HL-60 (cell line): Measurements from ENCODE around the gene MYD88.

Experiments used
- DNase-seq, 2 experiments: peaks; one replicate each; pipeline ENCODE4 v3.0.0-alpha.2; 2010 to 2020; ENCODE audit warnings: low read depth in 1 of 2, low spot score in 1 of 2
- H3K27ac ChIP-seq: fragments of 250-450 bp; sonication (Bioruptor Pico); replicated peaks from 2 replicates; pipeline ENCODE4 v1.5.1; 2020; ENCODE audit warnings: mild to moderate bottlenecking, moderate library complexity
- H3K27me3 ChIP-seq: fragments of 250-450 bp; sonication (Bioruptor Pico); 2 replicates; pipeline ENCODE4 v1.5.1; 2021; ENCODE audit warnings: mild to moderate bottlenecking, moderate library complexity; ENCODE audit not compliant: insufficient read depth, poor library complexity, severe bottlenecking
- H3K4me3 ChIP-seq: replicated peaks from 2 replicates; pipeline ENCODE4 v1.5.1; 2011; ENCODE audit warnings: mild to moderate bottlenecking, control low read depth, low read length; ENCODE audit not compliant: insufficient read depth
- GABPA ChIP-seq: IDR thresholded peaks from 2 replicates; pipeline ENCODE4 v1.6.1; 2012; ENCODE audit warnings: low read depth
- POLR2AphosphoS5 ChIP-seq: IDR thresholded peaks from 2 replicates; pipeline ENCODE4 v1.6.1; 2012; ENCODE audit warnings: low read depth
- SPI1 ChIP-seq: IDR thresholded peaks from 2 replicates; pipeline ENCODE4 v1.6.1; 2012; ENCODE audit warnings: low read depth, mild to moderate bottlenecking, borderline replicate concordance
- TF ChIP-seq, protein P1 (sequence below): IDR thresholded peaks from one replicate; pipeline ENCODE4 v1.5.1; 2011; ENCODE audit warnings: low read length, control low read depth, inconsistent platforms; ENCODE audit not compliant: insufficient read depth
- TF ChIP-seq, protein P2 (sequence below): IDR thresholded peaks from 2 replicates; pipeline ENCODE4 v1.6.1; 2012; ENCODE audit warnings: low read depth; ENCODE audit not compliant: insufficient replicate concordance

The MYD88 gene

DNA sequence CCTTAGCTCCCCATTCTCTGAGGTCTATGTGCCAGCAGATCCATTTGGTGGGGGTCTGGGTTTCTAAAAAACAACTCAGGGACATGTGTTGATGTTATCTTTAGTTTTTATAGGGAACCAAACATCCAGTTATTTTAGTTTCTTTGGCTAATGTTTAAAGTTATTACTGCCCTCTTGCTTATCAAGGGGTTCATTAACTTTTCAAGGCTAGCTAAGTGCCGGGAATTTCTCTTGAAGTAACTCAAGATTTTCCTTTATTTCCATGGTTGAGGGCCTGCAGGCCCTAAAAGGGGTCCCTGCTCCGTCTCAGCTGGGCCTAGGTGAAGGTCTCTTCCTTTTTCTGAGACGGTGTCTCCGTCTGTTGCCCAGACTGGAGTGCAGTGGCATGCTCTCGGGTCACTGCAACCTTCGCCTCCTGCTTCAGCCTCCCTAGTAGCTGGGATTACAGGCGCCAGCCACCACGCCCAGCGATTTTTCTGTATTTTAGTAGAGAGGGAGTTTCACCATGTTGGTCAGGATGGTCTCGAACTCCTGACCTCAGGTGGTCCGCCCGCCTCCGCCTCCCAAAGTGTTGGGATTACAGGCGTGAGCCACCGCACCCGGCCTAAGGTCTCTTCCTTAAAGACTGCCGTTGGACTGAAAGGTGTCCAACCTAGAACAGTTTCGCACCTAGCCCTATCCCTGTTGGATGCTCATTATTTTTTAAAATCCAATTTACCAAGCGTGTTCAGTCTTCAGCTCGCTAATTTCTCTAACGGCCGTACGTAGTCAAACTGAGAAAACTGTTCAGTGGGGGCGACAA is 25.6 kb downstream of the MYD88 start:
- H3K4me3 ChIP-seq, result peak overlapping the region; percentile 34
- H3K27ac ChIP-seq, result peak overlapping the region; percentile 100
- no peak for DNase-seq
- no peak for TF ChIP-seq POLR2AphosphoS5
- TF ChIP-seq GABPA, result no peak
- no peaks in the 10 kb centered on the region for H3K27me3 ChIP-seq

DNA sequence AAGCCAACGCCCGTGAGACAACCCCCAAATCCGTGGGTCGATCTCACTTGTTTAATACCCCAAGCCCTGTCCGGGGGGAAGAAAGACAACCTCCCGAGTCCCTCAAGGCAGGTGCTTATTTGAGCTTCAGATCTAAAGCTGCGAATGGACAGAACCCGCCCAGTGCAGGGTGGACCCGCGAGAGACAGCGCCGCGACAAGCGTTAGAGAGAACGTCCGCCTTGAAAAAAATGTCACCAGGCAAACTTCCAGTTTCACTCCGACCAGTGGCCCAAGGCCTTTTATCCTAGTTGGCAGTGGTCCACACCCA is 26.1 kb downstream of the MYD88 start:
- DNase-seq, result no peak
- H3K27me3 ChIP-seq, result no peaks in the 10 kb centered on the region
- peak overlapping the region; percentile 100 for H3K27ac ChIP-seq
- TF ChIP-seq POLR2AphosphoS5 (no peak), GABPA (no peak), SPI1 (no peak)
- TF ChIP-seq, protein P1, sequence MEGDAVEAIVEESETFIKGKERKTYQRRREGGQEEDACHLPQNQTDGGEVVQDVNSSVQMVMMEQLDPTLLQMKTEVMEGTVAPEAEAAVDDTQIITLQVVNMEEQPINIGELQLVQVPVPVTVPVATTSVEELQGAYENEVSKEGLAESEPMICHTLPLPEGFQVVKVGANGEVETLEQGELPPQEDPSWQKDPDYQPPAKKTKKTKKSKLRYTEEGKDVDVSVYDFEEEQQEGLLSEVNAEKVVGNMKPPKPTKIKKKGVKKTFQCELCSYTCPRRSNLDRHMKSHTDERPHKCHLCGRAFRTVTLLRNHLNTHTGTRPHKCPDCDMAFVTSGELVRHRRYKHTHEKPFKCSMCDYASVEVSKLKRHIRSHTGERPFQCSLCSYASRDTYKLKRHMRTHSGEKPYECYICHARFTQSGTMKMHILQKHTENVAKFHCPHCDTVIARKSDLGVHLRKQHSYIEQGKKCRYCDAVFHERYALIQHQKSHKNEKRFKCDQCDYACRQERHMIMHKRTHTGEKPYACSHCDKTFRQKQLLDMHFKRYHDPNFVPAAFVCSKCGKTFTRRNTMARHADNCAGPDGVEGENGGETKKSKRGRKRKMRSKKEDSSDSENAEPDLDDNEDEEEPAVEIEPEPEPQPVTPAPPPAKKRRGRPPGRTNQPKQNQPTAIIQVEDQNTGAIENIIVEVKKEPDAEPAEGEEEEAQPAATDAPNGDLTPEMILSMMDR, result no peak
- TF ChIP-seq, protein P2, sequence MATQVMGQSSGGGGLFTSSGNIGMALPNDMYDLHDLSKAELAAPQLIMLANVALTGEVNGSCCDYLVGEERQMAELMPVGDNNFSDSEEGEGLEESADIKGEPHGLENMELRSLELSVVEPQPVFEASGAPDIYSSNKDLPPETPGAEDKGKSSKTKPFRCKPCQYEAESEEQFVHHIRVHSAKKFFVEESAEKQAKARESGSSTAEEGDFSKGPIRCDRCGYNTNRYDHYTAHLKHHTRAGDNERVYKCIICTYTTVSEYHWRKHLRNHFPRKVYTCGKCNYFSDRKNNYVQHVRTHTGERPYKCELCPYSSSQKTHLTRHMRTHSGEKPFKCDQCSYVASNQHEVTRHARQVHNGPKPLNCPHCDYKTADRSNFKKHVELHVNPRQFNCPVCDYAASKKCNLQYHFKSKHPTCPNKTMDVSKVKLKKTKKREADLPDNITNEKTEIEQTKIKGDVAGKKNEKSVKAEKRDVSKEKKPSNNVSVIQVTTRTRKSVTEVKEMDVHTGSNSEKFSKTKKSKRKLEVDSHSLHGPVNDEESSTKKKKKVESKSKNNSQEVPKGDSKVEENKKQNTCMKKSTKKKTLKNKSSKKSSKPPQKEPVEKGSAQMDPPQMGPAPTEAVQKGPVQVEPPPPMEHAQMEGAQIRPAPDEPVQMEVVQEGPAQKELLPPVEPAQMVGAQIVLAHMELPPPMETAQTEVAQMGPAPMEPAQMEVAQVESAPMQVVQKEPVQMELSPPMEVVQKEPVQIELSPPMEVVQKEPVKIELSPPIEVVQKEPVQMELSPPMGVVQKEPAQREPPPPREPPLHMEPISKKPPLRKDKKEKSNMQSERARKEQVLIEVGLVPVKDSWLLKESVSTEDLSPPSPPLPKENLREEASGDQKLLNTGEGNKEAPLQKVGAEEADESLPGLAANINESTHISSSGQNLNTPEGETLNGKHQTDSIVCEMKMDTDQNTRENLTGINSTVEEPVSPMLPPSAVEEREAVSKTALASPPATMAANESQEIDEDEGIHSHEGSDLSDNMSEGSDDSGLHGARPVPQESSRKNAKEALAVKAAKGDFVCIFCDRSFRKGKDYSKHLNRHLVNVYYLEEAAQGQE, result no peak
- peak overlapping the region; percentile 34 for H3K4me3 ChIP-seq

DNA sequence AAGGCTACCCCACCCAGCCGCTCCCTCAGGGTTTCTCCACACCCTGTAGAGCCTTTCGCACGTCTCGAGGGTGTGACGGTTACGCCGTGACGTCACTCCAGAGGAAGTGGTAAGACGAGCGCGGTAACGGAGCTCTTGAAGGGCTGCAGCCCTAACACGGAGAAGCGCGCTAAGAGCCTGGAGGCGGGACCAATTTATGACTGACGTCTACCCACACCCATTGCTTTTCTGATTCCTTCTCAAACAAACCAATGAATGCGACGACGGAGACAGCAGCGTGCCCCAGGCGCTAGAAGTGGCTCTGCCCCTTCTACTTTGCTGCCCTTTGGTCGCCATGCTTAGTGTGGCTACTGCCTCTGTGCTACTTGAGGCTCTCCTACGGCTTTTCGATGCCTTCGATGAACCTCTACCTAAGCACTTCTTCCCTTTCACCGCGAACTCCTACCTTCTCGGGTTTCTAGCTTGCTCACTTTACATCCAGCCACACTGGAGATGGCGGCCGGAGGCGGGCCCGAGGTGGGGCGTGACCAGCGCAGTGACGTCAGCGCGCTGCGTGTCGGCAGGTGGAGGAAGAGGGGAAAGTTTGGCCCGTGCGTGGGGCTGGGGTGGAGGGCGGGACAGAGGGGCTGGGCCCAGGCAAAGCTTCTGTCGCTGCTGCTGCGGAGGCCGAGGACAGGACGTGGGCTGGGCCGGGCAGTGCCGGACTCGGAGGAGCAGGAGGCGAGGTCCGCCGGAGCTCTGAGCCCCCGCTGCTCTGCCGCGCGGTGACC is 26.7 kb downstream of the MYD88 start, which contains the start of gene OXSR1:
Gene OXSR1 (plus strand): TSS at position 586 of the 770 bp plus-strand sequence. CDS start 340 bp downstream, outside the sequence.
- DNase-seq, result peak; percentile 99
- peak within 1 kb of the TSS; percentile 100 for H3K27ac ChIP-seq
- peak within 1 kb of the TSS; percentile 94 for H3K4me3 ChIP-seq
- TF ChIP-seq, protein P2, result no peak
- TF ChIP-seq SPI1 (peak; percentile 86; the same call in 1 of the 2 replicates), GABPA (peak; percentile 87), POLR2AphosphoS5 (peak; percentile 97)
- TF ChIP-seq, protein P1, result no peak
- no peaks in the 10 kb centered on the region for H3K27me3 ChIP-seq

DNA sequence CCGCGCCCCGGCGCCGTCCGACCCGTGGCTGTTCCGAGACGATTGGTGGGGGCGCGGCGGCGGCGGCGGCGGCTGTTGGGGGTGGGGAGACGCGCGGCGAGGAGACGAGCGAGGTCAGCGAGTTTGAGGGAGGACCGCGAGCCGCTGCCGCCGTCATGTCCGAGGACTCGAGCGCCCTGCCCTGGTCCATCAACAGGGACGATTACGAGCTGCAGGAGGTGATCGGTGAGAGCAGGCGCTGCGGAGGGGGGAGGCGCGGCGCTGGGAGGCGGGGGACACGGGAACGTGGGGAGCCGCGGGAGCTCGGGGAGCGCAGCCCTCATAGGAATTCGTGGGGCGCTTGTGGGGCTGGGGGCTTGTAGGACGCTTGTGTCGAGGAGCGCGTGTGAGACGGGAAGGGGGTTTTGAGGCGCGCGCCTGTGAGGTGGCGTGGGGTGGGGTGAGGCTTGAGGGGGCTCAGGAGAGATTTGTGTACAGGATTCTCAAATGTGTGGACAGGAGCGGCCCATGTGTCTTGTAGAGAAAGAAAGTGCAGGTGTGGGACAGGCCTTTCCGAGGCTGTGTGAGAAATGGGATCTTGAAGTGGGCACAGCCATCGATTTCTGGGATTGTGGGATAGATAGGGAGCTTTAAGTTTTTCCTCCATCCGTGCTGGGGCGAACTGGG is 27.4 kb downstream of the MYD88 start:
- peak in 1 of 2 experiments; percentile 52 for DNase-seq

More for the DNA sequence above, 27.4 kb downstream of the MYD88 start:
- Histone ChIP-seq H3K27ac (peak overlapping the region; percentile 100), H3K27me3 (no peaks in the 10 kb centered on the region), H3K4me3 (peak overlapping the region; percentile 94)
- TF ChIP-seq GABPA (no peak), SPI1 (no peak), POLR2AphosphoS5 (no peak)
- TF ChIP-seq, protein P2, result no peak
- TF ChIP-seq, protein P1, result no peak
